NCI-H460 (cell line): ENCODE data around the gene HTRA1. TPM values are rescaled to one million over a fixed set of nuclear protein-coding genes. Genes with fewer than 3 reads are reported as not detected.

ENCODE experiments used
- DNase-seq: peaks from one replicate; pipeline ENCODE4 v3.0.0-alpha.2; 2016; ENCODE audit warnings: low read depth; ENCODE audit errors: extremely low read depth
- total RNA-seq: library from RNA; depleted of rRNA; stranded (reverse); fragments of >200 nt; shearing (Covaris generic); gene quantifications from 2 replicates; pipeline ENCODE4 v1.2.3, GENCODE V29; 2014

HTRA1 gene
- total RNA-seq, 1 experiment from 2014 or later: 40.7 TPM

GRCh38 chr10:122493761-122494160, 32.4 kb downstream of the HTRA1 start:
- DNase-seq: no peak

GRCh38 chr10:122494173-122494820, 32.9 kb downstream of the HTRA1 start:
- no peak for DNase-seq

- DNase-seq: no peak
Measured at GRCh38 chr10:122494833-122495232, 33.5 kb downstream of the HTRA1 start.

GRCh38 chr10:122495406-122496340, 34.3 kb downstream of the HTRA1 start:
- no peak for DNase-seq

GRCh38 chr10:122497241-122497640, 35.9 kb downstream of the HTRA1 start:
- no peak for DNase-seq

GRCh38 chr10:122498521-122498920, 37.2 kb downstream of the HTRA1 start:
- no peak for DNase-seq

GRCh38 chr10:122499012-122499411, 37.7 kb downstream of the HTRA1 start:
- no peak for DNase-seq

- no peak for DNase-seq
Measured at GRCh38 chr10:122499491-122499941, 38.2 kb downstream of the HTRA1 start.

- no peak for DNase-seq
Measured at GRCh38 chr10:122500194-122500593, 38.8 kb downstream of the HTRA1 start.

GRCh38 chr10:122500726-122501125, 39.4 kb downstream of the HTRA1 start:
- DNase-seq: no peak

- no peak for DNase-seq
Measured at GRCh38 chr10:122503012-122503411, 41.7 kb downstream of the HTRA1 start.

GRCh38 chr10:122503886-122504609, 42.7 kb downstream of the HTRA1 start:
- no peak for DNase-seq

- DNase-seq: peak; percentile 33
Measured at GRCh38 chr10:122504610-122504950, 43.2 kb downstream of the HTRA1 start.

- no peak for DNase-seq
Measured at GRCh38 chr10:122505011-122505410, 43.7 kb downstream of the HTRA1 start.

GRCh38 chr10:122505885-122506645, 44.7 kb downstream of the HTRA1 start:
- DNase-seq: no peak

- DNase-seq: no peak
Measured at GRCh38 chr10:122507616-122508015, 46.3 kb downstream of the HTRA1 start.

GRCh38 chr10:122508021-122508420, 46.7 kb downstream of the HTRA1 start:
- no peak for DNase-seq

- no peak for DNase-seq
Measured at GRCh38 chr10:122509323-122509722, 48.0 kb downstream of the HTRA1 start.

- no peak for DNase-seq
Measured at GRCh38 chr10:122510326-122510725, 49.0 kb downstream of the HTRA1 start.

- DNase-seq: no peak
Measured at GRCh38 chr10:122510736-122511135, 49.4 kb downstream of the HTRA1 start.

GRCh38 chr10:122513053-122513452, 51.7 kb downstream of the HTRA1 start:
- DNase-seq: no peak
